Nephron (organoid): Measurements from ENCODE around the gene MYO1D.
A peak's percentile ranks its signal among the peaks of the same experiment; 100 is the strongest.

Source experiments
- H3K27ac Mint-ChIP-seq, 3 experiments: 2 replicates each; pipeline ENCODE4 v1.8.0; 2020; ENCODE audit warnings: mixed read lengths in 3 of 3, mild to moderate bottlenecking in 2 of 3, moderate library complexity in 1 of 3
- H3K27me3 Mint-ChIP-seq: 2 replicates; pipeline ENCODE4 v1.8.0; 2021; ENCODE audit warnings: low read depth, mild to moderate bottlenecking, moderate library complexity, mixed read lengths
- H3K36me3 Mint-ChIP-seq: 2 replicates; pipeline ENCODE4 v1.8.0; 2020; ENCODE audit warnings: low read depth, mixed read lengths
- H3K4me1 Mint-ChIP-seq: 2 replicates; pipeline ENCODE4 v1.8.0; 2020; ENCODE audit warnings: mixed read lengths
- H3K4me3 Mint-ChIP-seq, 3 experiments: 2 replicates each; pipeline ENCODE4 v1.8.0; 2020; ENCODE audit warnings: mild to moderate bottlenecking in 3 of 3, mixed read lengths in 3 of 3, moderate library complexity in 2 of 3
- H3K9me3 Mint-ChIP-seq: 2 replicates; pipeline ENCODE4 v1.8.0; 2020; ENCODE audit warnings: mixed read lengths
- TF ChIP-seq, protein P1 (sequence below), 3 experiments: fragments of 200-600 bp; sonication (generic); IDR thresholded peaks; one replicate each; pipeline ENCODE4 v1.5.0; 2021; ENCODE audit warnings: antibody characterized with exemption in 3 of 3; ENCODE audit not compliant: unreplicated experiment in 3 of 3

MYO1D gene

DNA sequence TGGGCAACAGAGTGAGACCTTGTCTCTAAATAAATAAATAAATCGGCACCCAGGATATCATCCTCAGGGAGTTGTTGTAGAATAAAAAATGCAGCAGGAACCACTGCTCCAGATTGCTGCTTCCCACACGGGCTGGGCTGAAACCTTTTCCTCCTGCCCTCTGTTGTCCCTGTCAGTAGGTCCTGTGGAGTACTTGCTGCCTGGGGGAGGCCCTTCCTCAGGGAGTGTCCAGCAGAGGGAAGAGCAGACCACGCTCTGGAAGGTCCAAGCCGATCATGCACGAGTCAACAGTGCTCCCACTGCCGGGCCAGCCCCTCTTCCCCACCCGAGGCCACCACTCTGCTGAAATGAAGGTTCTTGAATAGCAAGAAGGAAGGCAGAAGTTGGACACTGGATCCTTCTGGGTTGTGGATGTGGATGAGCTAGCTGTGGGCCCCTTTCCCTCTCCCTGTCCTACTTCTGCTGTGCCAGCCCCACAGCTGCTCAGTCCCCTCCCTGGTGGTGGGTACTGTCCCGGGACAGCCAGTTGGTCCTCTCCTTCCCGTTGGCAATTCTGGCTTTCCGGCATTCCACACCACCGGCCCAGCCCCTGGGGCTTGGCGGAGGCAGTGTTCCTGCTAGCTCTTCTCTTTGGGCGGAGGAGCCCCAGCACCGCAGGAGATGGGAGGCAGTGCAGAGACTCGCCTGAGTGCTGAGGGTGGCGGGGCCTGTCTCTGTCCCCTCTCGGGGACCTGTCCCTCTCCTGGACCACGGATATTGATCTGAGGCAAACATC, 379.3 kb downstream of the MYO1D start:
- no peaks in the 10 kb centered on the region for H3K9me3 Mint-ChIP-seq

GRCh38 chr17:32496395-32497073, 380.4 kb downstream of the MYO1D start:
- Mint-ChIP-seq H3K9me3 (no peaks in the 10 kb centered on the region), H3K27me3 (peaks cover 10% of the 10 kb centered on the region), H3K27ac (no peak overlapping the region), H3K4me3 (no peak overlapping the region), H3K4me1 (peaks cover 38% of the 10 kb centered on the region), H3K36me3 (peaks cover 8% of the 10 kb centered on the region)
- TF ChIP-seq, protein P1, sequence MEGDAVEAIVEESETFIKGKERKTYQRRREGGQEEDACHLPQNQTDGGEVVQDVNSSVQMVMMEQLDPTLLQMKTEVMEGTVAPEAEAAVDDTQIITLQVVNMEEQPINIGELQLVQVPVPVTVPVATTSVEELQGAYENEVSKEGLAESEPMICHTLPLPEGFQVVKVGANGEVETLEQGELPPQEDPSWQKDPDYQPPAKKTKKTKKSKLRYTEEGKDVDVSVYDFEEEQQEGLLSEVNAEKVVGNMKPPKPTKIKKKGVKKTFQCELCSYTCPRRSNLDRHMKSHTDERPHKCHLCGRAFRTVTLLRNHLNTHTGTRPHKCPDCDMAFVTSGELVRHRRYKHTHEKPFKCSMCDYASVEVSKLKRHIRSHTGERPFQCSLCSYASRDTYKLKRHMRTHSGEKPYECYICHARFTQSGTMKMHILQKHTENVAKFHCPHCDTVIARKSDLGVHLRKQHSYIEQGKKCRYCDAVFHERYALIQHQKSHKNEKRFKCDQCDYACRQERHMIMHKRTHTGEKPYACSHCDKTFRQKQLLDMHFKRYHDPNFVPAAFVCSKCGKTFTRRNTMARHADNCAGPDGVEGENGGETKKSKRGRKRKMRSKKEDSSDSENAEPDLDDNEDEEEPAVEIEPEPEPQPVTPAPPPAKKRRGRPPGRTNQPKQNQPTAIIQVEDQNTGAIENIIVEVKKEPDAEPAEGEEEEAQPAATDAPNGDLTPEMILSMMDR (IDR thresholded peaks at IDR 0.05; ENCODE audit: unreplicated experiment in 3 of 3): no peak

More for the DNA sequence above, 379.3 kb downstream of the MYO1D start:
- TF ChIP-seq, protein P1 (IDR thresholded peaks at IDR 0.05; ENCODE audit: unreplicated experiment in 3 of 3): no peak
- Mint-ChIP-seq H3K27ac (no peak overlapping the region), H3K36me3 (peaks cover 2% of the 10 kb centered on the region), H3K4me3 (peak overlapping the region in 1 of 3 experiments; percentile 26), H3K27me3 (peaks cover 7% of the 10 kb centered on the region), H3K4me1 (peaks cover 39% of the 10 kb centered on the region)

DNA sequence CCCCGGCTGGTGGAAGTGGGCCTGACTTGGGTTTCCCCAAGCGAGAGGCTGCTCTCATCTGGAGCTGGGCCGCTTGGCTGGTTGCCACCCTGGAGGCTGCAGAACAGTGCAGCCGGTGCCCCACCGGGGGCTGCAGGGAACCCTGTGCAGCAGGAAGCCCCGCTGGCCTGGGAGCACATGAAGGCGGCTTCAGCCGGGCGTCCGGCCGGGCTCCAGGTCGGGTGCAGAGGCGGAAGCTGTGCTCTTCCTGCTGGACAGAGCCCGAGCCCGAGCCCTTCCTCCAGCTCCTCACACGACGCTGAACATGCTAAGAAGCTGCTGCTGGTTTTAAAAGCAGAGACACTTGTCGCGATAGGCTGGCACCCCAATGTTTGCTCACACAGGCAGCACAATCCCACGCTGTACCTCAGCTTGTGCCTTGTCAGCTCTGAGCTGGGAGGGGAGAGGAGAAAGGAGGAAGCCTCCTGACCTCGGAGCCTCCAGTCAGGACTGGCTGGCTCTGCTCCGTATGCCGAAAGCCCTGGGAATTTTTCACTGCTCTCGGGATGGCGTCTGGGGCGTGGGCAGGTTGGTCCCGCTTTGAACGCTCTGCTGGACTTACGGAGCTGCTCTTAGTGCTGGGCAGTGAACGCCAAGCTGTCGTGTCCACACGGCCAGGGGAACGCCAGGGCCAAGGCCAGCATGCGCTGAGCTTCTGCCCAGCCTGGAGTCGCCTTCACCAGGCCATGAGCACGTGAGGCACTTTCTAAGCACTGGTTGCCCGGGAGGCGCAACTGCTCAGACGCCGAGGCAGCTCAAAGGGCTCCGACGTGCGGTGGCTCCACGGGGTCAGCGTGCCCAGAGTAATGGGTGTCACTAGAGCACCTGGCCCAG, 381.3 kb downstream of the MYO1D start:
- no peak overlapping the region for H3K4me3 Mint-ChIP-seq
- TF ChIP-seq, protein P1 (IDR thresholded peaks at IDR 0.05; ENCODE audit: unreplicated experiment in 3 of 3): no peak
- H3K4me1 Mint-ChIP-seq: peaks cover 43% of the 10 kb centered on the region
- H3K27me3 Mint-ChIP-seq: peaks cover 10% of the 10 kb centered on the region
- no peaks in the 10 kb centered on the region for H3K9me3 Mint-ChIP-seq
- no peak overlapping the region for H3K27ac Mint-ChIP-seq
- peaks cover 8% of the 10 kb centered on the region for H3K36me3 Mint-ChIP-seq

GRCh38 chr17:32494621-32495358, 382.1 kb downstream of the MYO1D start:
- H3K27ac Mint-ChIP-seq: no peak overlapping the region
- TF ChIP-seq, protein P1 (IDR thresholded peaks at IDR 0.05; ENCODE audit: unreplicated experiment in 3 of 3): no peak
- peaks cover 8% of the 10 kb centered on the region for H3K36me3 Mint-ChIP-seq
- H3K27me3 Mint-ChIP-seq: peaks cover 10% of the 10 kb centered on the region
- no peaks in the 10 kb centered on the region for H3K9me3 Mint-ChIP-seq
- H3K4me1 Mint-ChIP-seq: peaks cover 49% of the 10 kb centered on the region
- no peak overlapping the region for H3K4me3 Mint-ChIP-seq

DNA sequence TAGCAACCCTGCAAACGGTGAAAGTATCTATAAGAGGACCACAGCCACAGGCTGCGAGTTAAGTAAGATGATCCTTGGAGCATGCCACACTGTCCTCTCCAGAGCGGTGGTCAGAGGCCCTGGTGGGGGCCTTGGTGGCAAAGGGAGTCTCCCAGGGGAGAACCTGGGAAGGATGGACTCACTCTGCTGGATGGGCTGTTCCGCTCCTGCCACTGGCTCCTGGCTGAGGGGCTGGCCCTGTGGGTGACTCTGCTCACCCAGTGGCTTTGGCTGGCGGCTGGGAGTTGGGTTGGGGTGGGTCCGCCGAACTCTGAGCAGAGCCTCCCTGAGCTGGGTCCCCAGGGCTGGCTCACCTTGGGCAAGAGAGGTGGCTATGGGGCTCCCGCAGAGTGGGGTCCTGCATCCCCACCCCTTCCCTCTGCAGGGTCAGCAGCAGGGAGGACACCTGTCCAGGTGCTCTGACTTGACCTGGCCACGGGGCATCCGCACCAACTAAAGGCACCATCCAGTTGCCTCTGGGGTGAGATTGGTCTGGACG, 382.9 kb downstream of the MYO1D start:
- Mint-ChIP-seq H3K36me3 (peaks cover 12% of the 10 kb centered on the region), H3K4me3 (no peak overlapping the region), H3K27me3 (peaks cover 10% of the 10 kb centered on the region), H3K27ac (no peak overlapping the region), H3K4me1 (peaks cover 56% of the 10 kb centered on the region), H3K9me3 (no peaks in the 10 kb centered on the region)
- TF ChIP-seq, protein P1 (IDR thresholded peaks at IDR 0.05; ENCODE audit: unreplicated experiment in 3 of 3): no peak
